Lower lobe of right lung (tissue), 2 donors: ENCODE results near the gene MTNR1A. TPM values are rescaled to one million over a fixed set of nuclear protein-coding genes. Genes with fewer than 3 reads are reported as not detected.

Experiments used
- ATAC-seq, 2 donors: fragments of 200-7000 bp; cut with Tn5 transposase; one replicate each; pipeline ENCODE4 v1.9.1; 2020 to 2022; ENCODE audit warnings: mild to moderate bottlenecking in 2 of 2, moderate library complexity in 2 of 2
- DNase-seq: peaks from one replicate; pipeline ENCODE4 v3.0.0-alpha.2; 2020
- H3K27ac ChIP-seq: fragments of 200-600 bp; one replicate; pipeline ENCODE4 v1.8.0; 2022
- H3K27me3 ChIP-seq: fragments of 200-600 bp; one replicate; pipeline ENCODE4 v1.8.0; 2022; ENCODE audit warnings: low read depth
- H3K36me3 ChIP-seq: fragments of 200-600 bp; one replicate; pipeline ENCODE4 v1.8.0; 2022; ENCODE audit warnings: mild to moderate bottlenecking
- H3K4me1 ChIP-seq: fragments of 200-600 bp; one replicate; pipeline ENCODE4 v1.8.0; 2022
- H3K4me3 ChIP-seq: fragments of 200-600 bp; one replicate; pipeline ENCODE4 v1.8.0; 2022; ENCODE audit warnings: mild to moderate bottlenecking
- H3K9me3 ChIP-seq: fragments of 200-600 bp; one replicate; pipeline ENCODE4 v1.8.0; 2022
- CTCF ChIP-seq: fragments of 200-600 bp; IDR thresholded peaks from one replicate; pipeline ENCODE4 v1.8.0; 2022; ENCODE audit warnings: antibody characterized with exemption, mild to moderate bottlenecking
- intact Hi-C: fragments of 100-400 bp; cut with DNase I; formaldehyde crosslinking; loops from one replicate; pipeline ENCODE4 v1.11.0; 2022
- total RNA-seq: library from RNA; stranded (reverse); fragmentation: NEBNext Ultra II Directional; extraction: Animal tissue kit (Norgen Biotek cat#: 25700); gene quantifications from one replicate; pipeline ENCODE4 v1.2.1, GENCODE V29; 2021
- donor health status: DM: no; HTN: yes; CAD: no; lungs with severe emphysema.

Gene MTNR1A
- total RNA-seq, 1 donor from 2014 or later, result not detected

GRCh38 chr4:186563761-186564160 lies 8.4 kb upstream of the MTNR1A start:
- Histone ChIP-seq H3K4me3 (no peak overlapping the region), H3K27me3 (no peaks in the 10 kb centered on the region), H3K4me1 (no peaks in the 10 kb centered on the region), H3K27ac (no peak overlapping the region), H3K36me3 (no peaks in the 10 kb centered on the region), H3K9me3 (no peaks in the 10 kb centered on the region)
- intact Hi-C loops, result no loop called here
- no peak for ATAC-seq
- DNase-seq, result no peak
- no peak for TF ChIP-seq CTCF

GRCh38 chr4:186561748-186562147 lies 6.4 kb upstream of the MTNR1A start:
- intact Hi-C loops, result no loop called here
- H3K9me3 ChIP-seq, result no peaks in the 10 kb centered on the region
- H3K4me3 ChIP-seq, result no peak overlapping the region
- DNase-seq, result no peak
- H3K27ac ChIP-seq, result no peak overlapping the region
- no peaks in the 10 kb centered on the region for H3K36me3 ChIP-seq
- no peaks in the 10 kb centered on the region for H3K27me3 ChIP-seq
- ATAC-seq, result no peak
- no peak for TF ChIP-seq CTCF
- H3K4me1 ChIP-seq, result no peaks in the 10 kb centered on the region

- Histone ChIP-seq H3K27me3 (peaks cover under 1% of the 10 kb centered on the region), H3K27ac (no peak overlapping the region), H3K4me3 (no peak overlapping the region), H3K36me3 (no peaks in the 10 kb centered on the region), H3K4me1 (no peaks in the 10 kb centered on the region), H3K9me3 (no peaks in the 10 kb centered on the region)
- DNase-seq (no peak), ATAC-seq (no peak)
- TF ChIP-seq CTCF, result no peak
- intact Hi-C loops, result no loop called here
Measured at GRCh38 chr4:186560647-186561046, 5.3 kb upstream of the MTNR1A start.

- H3K4me3 ChIP-seq, result no peak overlapping the region
- H3K27ac ChIP-seq, result no peak overlapping the region
- peak; percentile 49 to 65 for ATAC-seq
- no peaks in the 10 kb centered on the region for H3K36me3 ChIP-seq
- no peaks in the 10 kb centered on the region for H3K9me3 ChIP-seq
- no peak for DNase-seq
- H3K27me3 ChIP-seq, result peaks cover 22% of the 10 kb centered on the region
- H3K4me1 ChIP-seq, result no peaks in the 10 kb centered on the region
- intact Hi-C loops, result no loop called here
- no peak for TF ChIP-seq CTCF
Measured at GRCh38 chr4:186557486-186557885, 2.1 kb upstream of the MTNR1A start.

GRCh38 chr4:186557061-186557460 lies 1.7 kb upstream of the MTNR1A start:
- Histone ChIP-seq H3K27me3 (peaks cover 22% of the 10 kb centered on the region), H3K27ac (no peak overlapping the region), H3K4me1 (no peaks in the 10 kb centered on the region), H3K9me3 (no peaks in the 10 kb centered on the region), H3K36me3 (no peaks in the 10 kb centered on the region), H3K4me3 (no peak overlapping the region)
- intact Hi-C loops, result no loop called here
- ATAC-seq (no peak), DNase-seq (no peak)
- no peak for TF ChIP-seq CTCF

GRCh38 chr4:186554539-186554913 lies 841 bp downstream of the MTNR1A start:
- no peaks in the 10 kb centered on the region for H3K36me3 ChIP-seq
- peak overlapping the region; percentile 40 for H3K4me3 ChIP-seq
- H3K4me1 ChIP-seq, result no peaks in the 10 kb centered on the region
- no peak for TF ChIP-seq CTCF
- no peak overlapping the region for H3K27ac ChIP-seq
- intact Hi-C loops, result no loop called here
- H3K9me3 ChIP-seq, result no peaks in the 10 kb centered on the region
- DNase-seq (no peak), ATAC-seq (peak; percentile 49 to 53)
- peaks cover 31% of the 10 kb centered on the region for H3K27me3 ChIP-seq
